ENCODE data around the gene TNS3. TPM values are rescaled to one million over a fixed set of nuclear protein-coding genes. Genes with fewer than 3 reads are reported as not detected.

Gene TNS3
- total and polyA plus RNA-seq, 10 of the 15 experiments (the other 5 are each of a cell fraction or from before 2014, with no cell fraction given) = 0.27 to 2.7 (median 0.79) TPM

DNA sequence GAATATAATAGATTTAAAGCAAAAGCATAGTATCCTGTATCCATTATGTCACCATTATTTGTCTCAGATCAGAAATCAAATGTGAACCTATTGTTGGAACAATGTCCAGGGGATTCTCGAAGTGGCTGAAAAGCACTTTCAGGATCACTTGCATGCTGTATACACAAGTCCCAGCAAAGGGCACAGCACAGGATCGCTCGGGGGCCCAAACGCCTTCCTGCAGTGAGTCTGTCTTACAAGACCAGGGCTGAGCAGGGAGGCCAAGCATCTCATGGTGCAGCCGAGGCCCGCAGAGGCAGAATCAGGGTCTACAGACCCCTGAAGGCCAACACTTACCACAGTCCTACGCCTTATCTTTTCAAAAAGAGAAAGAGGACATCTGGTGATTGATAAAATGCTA lies 92.3 kb downstream of the TNS3 start:
- Histone ChIP-seq H3K4me3 (no peak overlapping the region), H3K4me1 (ENCODE audit: control insufficient read depth, insufficient read depth, low read length) (peaks cover 7% of the 10 kb centered on the region), H3K4me2 (ENCODE audit: control insufficient read depth, insufficient read depth) (no peak overlapping the region), H3K27me3 (replicated peaks in 1 of 2; ENCODE audit: control insufficient read depth in 2 of 2, insufficient read depth in 2 of 2, low read length in 1 of 2) (no peaks in the 10 kb centered on the region), H3K9me3 (replicated peaks; ENCODE audit: control insufficient read depth, insufficient read depth, low read length) (no peaks in the 10 kb centered on the region), H3K9ac (ENCODE audit: control insufficient read depth, insufficient read depth, low read length) (no peak overlapping the region), H3K27ac (ENCODE audit: control insufficient read depth, insufficient read depth) (no peak overlapping the region), H3K79me2 (ENCODE audit: control insufficient read depth, insufficient read depth, low read length) (no peaks in the 10 kb centered on the region), H2AFZ (ENCODE audit: control insufficient read depth, low read depth, low read length) (no peak overlapping the region), H4K20me1 (ENCODE audit: control insufficient read depth, insufficient read depth) (no peaks in the 10 kb centered on the region), H3K36me3 (ENCODE audit: control insufficient read depth in 2 of 2, insufficient read depth in 2 of 2, low read length in 1 of 2) (no peaks in the 10 kb centered on the region)
- FAIRE-seq = no peak
- POLR2A ChIA-PET = no interaction called here
- BruUV-seq (replicated peaks) = no TSS peak
- ATAC-seq = no peak
- DNase-seq (ENCODE audit: low read depth, low spot score) = no peak
- TF ChIP-seq HDGF (IDR thresholded peaks at IDR 0.05) = no peak
- no peak for TF ChIP-seq BHLHE40 (IDR thresholded peaks at IDR 0.05; ENCODE audit: borderline replicate concordance in 1 of 2, low read depth in 2 of 2, low read length in 1 of 2)
- SMC1A ChIA-PET (ENCODE audit: uncharacterized antibody, unreplicated experiment) = no interaction called here
- CTCF ChIA-PET = no interaction called here
- intact Hi-C loops (cut with micrococcal nuclease; ENCODE audit: unreplicated experiment) (no loop called here), in situ Hi-C loops (cut with MboI) (no loop called here)
- RAD21 ChIA-PET (ENCODE audit: unreplicated experiment) = no interaction called here
- WGBS (ENCODE audit: insufficient coverage, insufficient replicate concordance, low lambda C conversion rate, missing lambda C conversion rate) = 34% methylated on average over 7 of the region's 7 CpGs

GRCh38 chr7:47488969-47489342 lies 93.0 kb downstream of the TNS3 start:
- in situ Hi-C loops (cut with MboI) = no loop called here

More at GRCh38 chr7:47488969-47489342, 93.0 kb downstream of the TNS3 start:
- no peak overlapping the region for H3K4me3 ChIP-seq
- no peaks in the 10 kb centered on the region for H4K20me1 ChIP-seq (ENCODE audit: control insufficient read depth, insufficient read depth)
- no peaks in the 10 kb centered on the region for H3K4me1 ChIP-seq (ENCODE audit: control insufficient read depth, insufficient read depth, low read length)
- H3K27ac ChIP-seq (ENCODE audit: control insufficient read depth, insufficient read depth) = no peak overlapping the region
- ATAC-seq (no peak), DNase-seq (ENCODE audit: low read depth, low spot score) (no peak), FAIRE-seq (no peak)
- intact Hi-C loops (cut with micrococcal nuclease; ENCODE audit: unreplicated experiment) = no loop called here
- no peaks in the 10 kb centered on the region for H3K36me3 ChIP-seq (ENCODE audit: control insufficient read depth in 2 of 2, insufficient read depth in 2 of 2, low read length in 1 of 2)
- ChIA-PET SMC1A (ENCODE audit: uncharacterized antibody, unreplicated experiment) (no interaction called here), CTCF (no interaction called here), POLR2A (no interaction called here), RAD21 (ENCODE audit: unreplicated experiment) (no interaction called here)
- TF ChIP-seq IKZF2 (IDR thresholded peaks at IDR 0.05) = no peak
- TF ChIP-seq ZNF384 (IDR thresholded peaks at IDR 0.05; ENCODE audit: borderline replicate concordance, low read depth, low read length) = no peak
- no peak for TF ChIP-seq EP300 (IDR thresholded peaks at IDR 0.05; ENCODE audit: borderline replicate concordance in 1 of 2, control insufficient read depth in 1 of 2, low read depth in 2 of 2, low read length in 2 of 2)
- TF ChIP-seq HSF1 (IDR thresholded peaks at IDR 0.05; ENCODE audit: low read depth, low read length) = no peak
- no peak for TF ChIP-seq EZH2 (IDR thresholded peaks at IDR 0.05; ENCODE audit: borderline replicate concordance, control insufficient read depth, low read depth, low read length)
- TF ChIP-seq RELA (IDR thresholded peaks at IDR 0.05; ENCODE audit: borderline replicate concordance, partially characterized antibody) = no peak
- no peak for TF ChIP-seq POLR2AphosphoS2 (IDR thresholded peaks at IDR 0.05; ENCODE audit: low read depth, low read length)
- TF ChIP-seq RUNX3 (IDR thresholded peaks at IDR 0.05; ENCODE audit: low read length) = no peak
- TF ChIP-seq STAT1 (conservative IDR thresholded peaks at IDR 0.05) = no peak
- no peak for TF ChIP-seq MTA3 (IDR thresholded peaks at IDR 0.05; ENCODE audit: borderline replicate concordance, low read length)
- no peak for TF ChIP-seq TBL1XR1 (IDR thresholded peaks at IDR 0.05; ENCODE audit: low read depth, low read length)
- no peak for TF ChIP-seq ATF7 (IDR thresholded peaks at IDR 0.05; ENCODE audit: low read depth)
- TF ChIP-seq IKZF1 (conservative IDR thresholded peaks at IDR 0.05) = no peak
- no peak for TF ChIP-seq MTA2 (IDR thresholded peaks at IDR 0.05; ENCODE audit: low read depth)
- no peak for TF ChIP-seq EGR1 (IDR thresholded peaks at IDR 0.05; ENCODE audit: borderline replicate concordance in 1 of 2, low read depth in 2 of 2, low read length in 2 of 2)
- H3K9me3 ChIP-seq (replicated peaks; ENCODE audit: control insufficient read depth, insufficient read depth, low read length) = no peaks in the 10 kb centered on the region
- no peak overlapping the region for H2AFZ ChIP-seq (ENCODE audit: control insufficient read depth, low read depth, low read length)
- no peaks in the 10 kb centered on the region for H3K27me3 ChIP-seq (replicated peaks in 1 of 2; ENCODE audit: control insufficient read depth in 2 of 2, insufficient read depth in 2 of 2, low read length in 1 of 2)
- no peaks in the 10 kb centered on the region for H3K79me2 ChIP-seq (ENCODE audit: control insufficient read depth, insufficient read depth, low read length)
- H3K4me2 ChIP-seq (ENCODE audit: control insufficient read depth, insufficient read depth) = no peak overlapping the region
- WGBS (ENCODE audit: insufficient coverage, insufficient replicate concordance, low lambda C conversion rate, missing lambda C conversion rate) = 51% methylated on average over 8 of the region's 8 CpGs
- no TSS peak for BruUV-seq (replicated peaks)
- H3K9ac ChIP-seq (ENCODE audit: control insufficient read depth, insufficient read depth, low read length) = no peak overlapping the region

Data from GM12878 (cell line).